Right forelimb (tissue), 1 donor: ENCODE results near the gene SLC35G6.

ENCODE experiments used
- DNase-seq: peaks from one replicate; pipeline ENCODE4 v3.0.0-alpha.2; 2018

The SLC35G6 gene

DNA sequence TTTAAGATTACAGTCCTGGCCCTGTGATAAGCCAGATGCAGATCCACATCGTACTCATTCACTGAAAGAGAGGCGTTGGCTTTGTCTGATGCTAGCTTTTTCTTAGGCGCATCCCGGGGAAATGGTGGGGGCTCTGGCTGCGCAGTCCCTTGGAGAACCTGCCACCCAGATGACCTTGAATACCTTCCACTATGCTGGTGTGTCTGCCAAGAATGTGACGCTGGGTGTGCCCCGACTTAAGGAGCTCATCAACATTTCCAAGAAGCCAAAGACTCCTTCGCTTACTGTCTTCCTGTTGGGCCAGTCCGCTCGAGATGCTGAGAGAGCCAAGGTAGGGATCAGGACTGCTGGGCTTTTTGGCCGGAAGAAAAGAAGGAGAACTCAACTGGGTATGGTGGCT is 26.9 kb downstream of the SLC35G6 start:
- DNase-seq: no peak

DNA sequence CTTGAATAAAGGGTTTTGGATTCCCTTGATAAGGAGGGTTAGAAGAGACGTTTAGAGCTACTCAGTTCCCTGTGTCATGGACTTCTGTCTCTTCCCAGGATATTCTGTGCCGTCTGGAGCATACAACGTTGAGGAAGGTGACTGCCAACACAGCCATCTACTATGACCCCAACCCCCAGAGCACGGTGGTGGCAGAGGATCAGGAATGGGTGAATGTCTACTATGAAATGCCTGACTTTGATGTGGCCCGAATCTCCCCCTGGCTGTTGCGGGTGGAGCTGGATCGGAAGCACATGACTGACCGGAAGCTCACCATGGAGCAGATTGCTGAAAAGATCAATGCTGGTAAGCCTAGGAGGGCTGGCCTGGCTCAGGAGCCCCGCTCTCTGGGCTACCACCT is 27.6 kb downstream of the SLC35G6 start:
- no peak for DNase-seq

DNA sequence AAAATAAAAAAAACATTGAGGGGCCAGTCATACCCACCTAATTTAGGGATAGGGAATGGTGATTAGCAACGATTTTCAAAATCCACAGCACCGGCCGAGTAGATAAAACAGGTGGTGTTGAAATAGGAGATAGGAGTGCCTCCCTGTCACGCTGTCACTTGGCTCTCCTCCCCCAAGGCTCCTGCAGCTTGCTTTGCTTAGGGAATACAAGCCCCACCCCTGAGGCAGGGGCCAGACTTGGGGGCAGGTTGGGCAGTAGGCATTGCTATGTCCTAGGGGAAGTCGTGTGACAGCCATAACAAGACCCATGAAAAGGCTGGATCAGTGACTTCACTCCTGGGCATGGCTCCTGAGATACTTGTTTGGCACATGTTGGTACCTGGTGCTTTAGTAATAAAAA is 28.7 kb downstream of the SLC35G6 start:
- no peak for DNase-seq

DNA sequence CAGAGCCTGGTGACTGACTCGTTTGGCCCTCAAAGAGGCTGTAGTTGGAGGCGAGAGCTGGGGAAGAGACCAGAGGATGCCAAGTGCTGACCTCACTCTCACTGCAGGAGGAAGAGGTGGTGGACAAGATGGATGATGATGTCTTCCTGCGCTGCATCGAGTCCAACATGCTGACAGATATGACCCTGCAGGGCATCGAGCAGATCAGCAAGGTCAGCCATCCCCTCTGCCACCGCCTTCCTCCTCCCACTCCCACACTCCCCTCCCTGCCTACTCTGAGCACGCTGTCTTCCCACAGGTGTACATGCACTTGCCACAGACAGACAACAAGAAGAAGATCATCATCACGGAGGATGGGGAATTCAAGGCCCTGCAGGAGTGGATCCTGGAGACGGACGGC is 29.9 kb downstream of the SLC35G6 start:
- DNase-seq: no peak

DNA sequence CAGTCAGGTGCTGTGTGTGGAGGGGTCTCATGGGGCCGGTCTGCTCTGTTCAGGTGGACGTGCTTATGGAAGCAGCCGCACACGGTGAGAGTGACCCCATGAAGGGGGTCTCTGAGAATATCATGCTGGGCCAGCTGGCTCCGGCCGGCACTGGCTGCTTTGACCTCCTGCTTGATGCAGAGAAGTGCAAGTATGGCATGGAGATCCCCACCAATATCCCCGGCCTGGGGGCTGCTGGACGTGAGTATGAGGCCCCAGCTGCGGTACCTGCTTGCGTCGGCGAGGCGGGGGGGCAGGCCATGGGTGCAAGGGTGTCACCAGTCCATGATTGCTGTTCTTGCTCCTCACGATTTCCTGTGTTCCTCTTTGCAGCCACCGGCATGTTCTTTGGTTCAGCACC is 30.9 kb downstream of the SLC35G6 start:
- DNase-seq: no peak

DNA sequence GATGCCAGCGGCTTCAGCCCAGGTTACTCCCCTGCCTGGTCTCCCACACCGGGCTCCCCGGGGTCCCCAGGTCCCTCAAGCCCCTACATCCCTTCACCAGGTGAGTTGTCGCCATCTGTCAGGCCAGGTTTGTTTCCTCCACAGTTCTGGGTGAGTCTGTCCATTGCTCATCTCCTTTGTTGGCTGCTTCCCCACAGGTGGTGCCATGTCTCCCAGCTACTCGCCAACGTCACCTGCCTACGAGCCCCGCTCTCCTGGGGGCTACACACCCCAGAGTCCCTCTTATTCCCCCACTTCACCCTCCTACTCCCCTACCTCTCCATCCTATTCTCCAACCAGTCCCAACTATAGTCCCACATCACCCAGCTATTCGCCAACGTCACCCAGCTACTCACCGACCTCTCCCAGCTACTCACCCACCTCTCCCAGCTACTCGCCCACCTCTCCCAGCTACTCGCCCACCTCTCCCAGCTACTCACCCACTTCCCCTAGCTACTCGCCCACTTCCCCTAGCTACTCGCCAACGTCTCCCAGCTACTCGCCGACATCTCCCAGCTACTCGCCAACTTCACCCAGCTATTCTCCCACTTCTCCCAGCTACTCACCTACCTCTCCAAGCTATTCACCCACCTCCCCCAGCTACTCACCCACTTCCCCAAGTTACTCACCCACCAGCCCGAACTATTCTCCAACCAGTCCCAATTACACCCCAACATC is 31.7 kb downstream of the SLC35G6 start:
- no peak for DNase-seq

DNA sequence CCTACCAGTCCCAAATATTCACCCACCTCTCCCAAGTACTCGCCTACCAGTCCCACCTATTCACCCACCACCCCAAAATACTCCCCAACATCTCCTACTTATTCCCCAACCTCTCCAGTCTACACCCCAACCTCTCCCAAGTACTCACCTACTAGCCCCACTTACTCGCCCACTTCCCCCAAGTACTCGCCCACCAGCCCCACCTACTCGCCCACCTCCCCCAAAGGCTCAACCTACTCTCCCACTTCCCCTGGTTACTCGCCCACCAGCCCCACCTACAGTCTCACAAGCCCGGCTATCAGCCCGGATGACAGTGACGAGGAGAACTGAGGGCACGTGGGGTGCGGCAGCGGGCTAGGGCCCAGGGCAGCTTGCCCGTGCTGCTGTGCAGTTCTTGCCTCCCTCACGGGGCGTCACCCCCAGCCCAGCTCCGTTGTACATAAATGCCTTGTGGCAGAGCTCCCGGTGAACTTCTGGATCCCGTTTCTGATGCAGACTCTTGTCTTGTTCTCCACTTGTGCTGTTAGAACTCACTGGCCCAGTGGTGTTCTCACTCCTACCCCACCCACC is 32.7 kb downstream of the SLC35G6 start:
- DNase-seq: no peak

DNA sequence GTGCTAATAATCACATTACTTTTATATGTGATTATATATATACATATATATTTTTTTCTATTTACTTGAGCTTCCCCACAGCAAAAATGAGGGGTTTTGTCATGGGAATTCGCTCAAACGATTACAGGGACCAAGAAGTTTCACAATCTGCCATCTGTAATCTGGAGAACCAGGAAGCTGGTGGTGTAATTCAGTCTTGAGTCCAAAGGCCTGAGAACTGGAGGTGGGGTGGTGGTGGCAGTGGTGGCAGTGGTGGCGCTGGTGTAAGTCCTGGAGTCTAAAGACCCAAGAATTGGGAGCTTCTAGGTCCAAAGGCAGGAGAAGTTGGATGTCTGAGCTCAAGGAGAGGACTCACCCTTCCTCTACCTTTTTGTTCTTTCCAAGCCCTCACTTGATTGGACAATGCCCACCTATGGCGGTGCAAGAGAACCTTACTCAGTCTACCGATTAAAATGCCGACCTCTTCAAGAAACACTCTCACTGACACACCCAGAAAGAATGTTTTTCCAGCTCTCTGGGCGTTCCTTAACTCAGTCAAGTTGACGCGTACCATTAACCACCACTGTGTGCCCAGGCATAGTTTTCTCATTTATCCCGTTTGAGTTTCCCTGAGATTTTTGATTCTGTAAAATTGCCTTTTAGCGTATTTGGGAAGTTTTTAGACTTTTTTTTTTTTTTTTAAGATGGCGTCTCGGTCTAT is 34.8 kb downstream of the SLC35G6 start:
- DNase-seq: no peak

DNA sequence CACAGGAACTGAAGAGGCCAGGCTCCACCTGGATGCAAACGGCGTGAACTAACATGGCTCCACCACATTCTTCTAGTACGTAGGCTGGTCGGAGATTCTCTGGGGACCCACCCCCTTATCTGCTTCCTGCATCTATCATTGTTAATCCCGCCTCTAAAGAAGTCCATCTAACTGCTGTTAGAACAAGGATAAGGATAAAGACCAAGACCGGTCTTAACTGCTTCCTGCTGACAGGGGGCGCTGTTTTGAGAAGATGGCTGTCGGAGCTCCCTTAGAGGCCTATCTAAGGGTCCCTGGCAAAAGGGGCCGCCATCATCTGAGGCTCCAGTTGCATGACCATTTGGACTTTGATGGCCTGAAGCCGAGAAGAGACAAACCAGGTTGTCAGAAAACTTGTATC is 41.8 kb downstream of the SLC35G6 start:
- no peak for DNase-seq

DNA sequence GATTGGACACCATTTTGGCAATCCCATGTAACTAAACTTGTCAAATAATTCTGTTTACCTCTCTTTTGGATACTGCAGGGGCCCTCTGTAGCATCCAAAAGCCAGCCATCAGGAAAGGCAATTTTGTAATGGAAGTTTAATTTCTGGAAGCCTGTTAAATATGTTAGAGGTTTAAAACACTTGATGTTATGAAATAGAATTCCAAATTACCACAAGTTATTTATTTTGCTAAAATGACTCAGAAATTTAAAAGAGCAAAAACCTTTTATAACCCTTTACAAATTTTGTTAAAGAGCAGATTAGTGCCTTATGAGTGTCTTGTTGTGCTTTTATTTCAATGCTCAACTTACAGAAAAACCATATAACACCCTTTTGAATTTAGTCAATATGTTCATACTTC is 47.6 kb downstream of the SLC35G6 start:
- no peak for DNase-seq

DNA sequence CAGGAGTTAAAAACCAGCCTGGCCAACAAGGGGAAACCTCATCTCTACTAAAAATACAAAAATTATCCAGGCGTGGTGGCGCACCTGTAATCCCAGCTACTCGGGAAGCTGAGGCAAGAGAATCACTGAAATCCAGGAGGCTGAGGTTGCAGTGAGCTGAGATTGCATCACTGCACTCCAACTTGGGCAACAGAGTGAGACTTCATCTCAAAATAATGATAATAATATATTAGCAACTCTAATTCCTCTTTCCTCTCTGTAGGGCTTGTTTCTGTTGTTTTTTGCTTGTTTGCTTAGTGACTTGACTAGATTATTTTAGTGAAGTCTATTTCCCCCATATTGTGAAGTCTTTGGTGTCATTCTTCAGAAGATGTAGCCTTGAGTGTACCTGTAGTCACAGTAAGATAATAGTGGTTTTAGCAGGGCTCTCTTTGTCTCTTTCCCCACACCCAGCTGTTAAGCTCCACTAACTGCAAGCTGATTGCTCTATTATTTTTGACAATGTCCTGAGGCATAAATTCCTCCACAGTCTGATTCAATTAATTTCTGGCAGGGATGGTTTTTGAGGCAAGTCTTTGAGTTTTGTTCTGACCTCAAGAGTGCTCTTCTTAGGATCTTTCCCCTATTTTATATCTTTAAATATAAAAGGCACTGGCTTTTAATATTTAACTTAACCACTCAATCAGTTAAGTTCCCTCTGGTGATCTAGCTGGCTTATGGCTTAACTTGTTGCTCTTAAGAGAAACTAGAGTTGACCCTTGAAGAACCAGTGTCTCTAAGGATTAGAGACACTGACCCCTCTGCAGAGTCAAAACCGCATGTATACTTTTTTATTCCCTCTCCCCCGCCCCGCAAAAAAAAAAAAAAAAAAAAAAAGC is 49.0 kb downstream of the SLC35G6 start:
- no peak for DNase-seq
